GM18517 (cell line): ENCODE results near the gene USP17L18.
"Not testable (repeated sequence)": the region's sequence is repeated elsewhere in the genome, so short reads cannot be mapped to it uniquely, and the experiment has no call there.

ENCODE experiments used
- ATAC-seq: cut with Tn5 transposase; IDR thresholded peaks from one replicate; pipeline ENCODE4 v1.9.1; 2021; ENCODE audit warnings: mild to moderate bottlenecking, moderate library complexity; ENCODE audit not compliant: unreplicated experiment

The USP17L18 gene

GRCh38 chr4:9247953-9248680 lies at the start of gene USP17L18:
Gene USP17L18, plus strand, starts transcription at chr4:9248630. Its CDS starts 0 bp downstream, at chr4:9248630.
- not testable (repeated sequence) for ATAC-seq

GRCh38 chr4:9210357-9210756 lies 38.1 kb upstream of the USP17L18 start, which contains the start of gene USP17L10:
Gene USP17L10, plus strand, starts transcription at chr4:9210657. Its CDS starts 0 bp downstream, at chr4:9210657.
- not testable (repeated sequence) for ATAC-seq

- not testable (repeated sequence) for ATAC-seq
Observed at GRCh38 chr4:9214701-9215100, 33.7 kb upstream of the USP17L18 start.

GRCh38 chr4:9215105-9215504 lies 33.3 kb upstream of the USP17L18 start, which contains the start of gene USP17L11:
Gene USP17L11, plus strand, starts transcription at chr4:9215405. Its CDS starts 0 bp downstream, at chr4:9215405.
- ATAC-seq, result not testable (repeated sequence)

GRCh38 chr4:9219852-9220251 lies 28.6 kb upstream of the USP17L18 start, which contains the start of gene USP17L12:
Gene USP17L12, plus strand, starts transcription at chr4:9220152. Its CDS starts 0 bp downstream, at chr4:9220152.
- ATAC-seq, result not testable (repeated sequence)

- not testable (repeated sequence) for ATAC-seq
Observed at GRCh38 chr4:9224596-9224995, 23.8 kb upstream of the USP17L18 start, which contains the start of gene USP17L13. Gene USP17L13, plus strand, starts transcription at chr4:9224896. Its CDS starts 0 bp downstream, at chr4:9224896.

GRCh38 chr4:9230249-9230648 lies 18.2 kb upstream of the USP17L18 start:
- ATAC-seq, result not testable (repeated sequence)

- not testable (repeated sequence) for ATAC-seq
Observed at GRCh38 chr4:9234085-9234484, 14.3 kb upstream of the USP17L18 start, which contains the start of gene USP17L15. Gene USP17L15, plus strand, starts transcription at chr4:9234385. Its CDS starts 0 bp downstream, at chr4:9234385.

- ATAC-seq, result not testable (repeated sequence)
Observed at GRCh38 chr4:9238461-9238860, 10.0 kb upstream of the USP17L18 start.

- not testable (repeated sequence) for ATAC-seq
Observed at GRCh38 chr4:9243579-9243978, 4.9 kb upstream of the USP17L18 start, which contains the start of gene USP17L17. Gene USP17L17, plus strand, starts transcription at chr4:9243879. Its CDS starts 0 bp downstream, at chr4:9243879.

- not testable (repeated sequence) for ATAC-seq
Observed at GRCh38 chr4:9253078-9253477, 4.6 kb downstream of the USP17L18 start, which contains the start of gene USP17L19. Gene USP17L19, plus strand, starts transcription at chr4:9253378. Its CDS starts 0 bp downstream, at chr4:9253378.

- not testable (repeated sequence) for ATAC-seq
Observed at GRCh38 chr4:9257824-9258223, 9.4 kb downstream of the USP17L18 start, which contains the start of gene USP17L20. Gene USP17L20, plus strand, starts transcription at chr4:9258124. Its CDS starts 0 bp downstream, at chr4:9258124.

- not testable (repeated sequence) for ATAC-seq
Observed at GRCh38 chr4:9262572-9262971, 14.1 kb downstream of the USP17L18 start, which contains the start of gene USP17L21. Gene USP17L21, plus strand, starts transcription at chr4:9262872. Its CDS starts 0 bp downstream, at chr4:9262872.

GRCh38 chr4:9267319-9267718 lies 18.9 kb downstream of the USP17L18 start, which contains the start of gene USP17L22:
Gene USP17L22, plus strand, starts transcription at chr4:9267619. Its CDS starts 0 bp downstream, at chr4:9267619.
- not testable (repeated sequence) for ATAC-seq

GRCh38 chr4:9271719-9272118 lies 23.3 kb downstream of the USP17L18 start:
- ATAC-seq, result not testable (repeated sequence)
